Muscle of back (tissue), 10 donors: ENCODE results near the gene AZGP1. TPM values are rescaled to one million over a fixed set of nuclear protein-coding genes. Genes with fewer than 3 reads are reported as not detected.

ENCODE experiments used
- polyA plus RNA-seq, 10 donors: library from polyadenylated mRNA; unstranded; fragments of 120-200 nt; gene quantifications; one replicate each; pipeline ENCODE4 v1.2.1, GENCODE V29; 2013; ENCODE audit not compliant: insufficient read length in 10 of 10

AZGP1 gene
- polyA plus RNA-seq, 10 donors: 0.56 to 1.3 (median 0.82) TPM

Other genes with a start within 250 kb of the AZGP1 start
- gene CYP3A7, start 240.8 kb downstream of the AZGP1 start, polyA plus RNA-seq: 1 to 10 TPM in 1 of 10 donors, under 1 TPM in 3, not detected in 6; 0.31 to 1.6 (median 0.46) TPM
- under 1 TPM in 5 of 10 donors, not detected in 5; 0.09 to 0.45 (median 0.12) TPM for gene CYP3A4, start 191.8 kb downstream of the AZGP1 start, polyA plus RNA-seq
- gene CYP3A43, start 148.0 kb downstream of the AZGP1 start, polyA plus RNA-seq: under 1 TPM in 2 of 10 donors, not detected in 8; 0.21 TPM
- gene OR2AE1, start 99.0 kb downstream of the AZGP1 start, polyA plus RNA-seq: under 1 TPM in 1 of 10 donors, not detected in 9; 0.14 TPM
- gene TRIM4, start 56.5 kb downstream of the AZGP1 start, polyA plus RNA-seq: 10 to 100 TPM; 14.6 to 19.5 (median 16.6) TPM
- under 1 TPM; 0.18 to 0.63 (median 0.41) TPM for gene GJC3, start 46.4 kb downstream of the AZGP1 start, polyA plus RNA-seq
- gene ZKSCAN1, start 39.6 kb upstream of the AZGP1 start, polyA plus RNA-seq: 10 to 100 TPM; 18.3 to 34.5 (median 31.2) TPM
- gene ZSCAN21, start 73.7 kb upstream of the AZGP1 start, polyA plus RNA-seq: 10 to 100 TPM; 10.3 to 16.7 (median 13.9) TPM
- gene ZNF3, start 105.7 kb upstream of the AZGP1 start, polyA plus RNA-seq: 10 to 100 TPM; 21.1 to 31.0 (median 26.7) TPM
- gene COPS6, start 112.9 kb upstream of the AZGP1 start, polyA plus RNA-seq: 100 to 1,000 TPM in 2 of 10 donors, 10 to 100 TPM in 8; 83.6 to 105 (median 86.3) TPM
- 10 to 100 TPM; 57.2 to 96.4 (median 66.4) TPM for gene MCM7, start 125.4 kb upstream of the AZGP1 start, polyA plus RNA-seq
- gene AP4M1, start 125.6 kb upstream of the AZGP1 start, polyA plus RNA-seq: 10 to 100 TPM; 16.1 to 25.5 (median 19.3) TPM
- 10 to 100 TPM; 30.8 to 40.0 (median 34.1) TPM for gene TAF6, start 143.3 kb upstream of the AZGP1 start, polyA plus RNA-seq
- gene CNPY4, start 143.6 kb upstream of the AZGP1 start, polyA plus RNA-seq: 10 to 100 TPM; 28.1 to 53.4 (median 38.3) TPM
- 1 to 10 TPM in 4 of 10 donors, under 1 TPM in 6; 0.44 to 1.5 (median 0.95) TPM for gene MBLAC1, start 150.9 kb upstream of the AZGP1 start, polyA plus RNA-seq
- gene LAMTOR4, start 172.9 kb upstream of the AZGP1 start, polyA plus RNA-seq: 10 to 100 TPM; 48.3 to 81.1 (median 61.8) TPM
- 10 to 100 TPM in 7 of 10 donors, 1 to 10 TPM in 3; 9.6 to 12.9 (median 10.7) TPM for gene TRAPPC14, start 182.7 kb upstream of the AZGP1 start, polyA plus RNA-seq
- gene GAL3ST4, start 192.6 kb upstream of the AZGP1 start, polyA plus RNA-seq: 10 to 100 TPM in 8 of 10 donors, 1 to 10 TPM in 2; 8.6 to 14.4 (median 11.0) TPM
- gene GPC2, start 201.3 kb upstream of the AZGP1 start, polyA plus RNA-seq: 1 to 10 TPM; 4.0 to 8.6 (median 5.9) TPM
- 10 to 100 TPM in 7 of 10 donors, 1 to 10 TPM in 3; 8.4 to 25.7 (median 12.6) TPM for gene STAG3, start 201.9 kb upstream of the AZGP1 start, polyA plus RNA-seq
- 10 to 100 TPM in 1 of 10 donors, 1 to 10 TPM in 9; 2.6 to 11.6 (median 4.7) TPM for gene PVRIG, start 243.9 kb upstream of the AZGP1 start, polyA plus RNA-seq